T1000 (cell line): ENCODE data around the gene BTNL2.
A peak's percentile ranks its signal among the peaks of the same experiment; 100 is the strongest.

Experiments
- DNase-seq: peaks from one replicate; lab custom pipeline; 2025; ENCODE audit warnings: mixed read lengths; lab: John Stamatoyannopoulos, UW

BTNL2 gene

GRCh38 chr6:32413427-32414047 is 6.6 kb upstream of the BTNL2 start:
- peak; percentile 11 for DNase-seq

GRCh38 chr6:32411566-32412327 is 4.8 kb upstream of the BTNL2 start:
- no peak for DNase-seq

GRCh38 chr6:32410906-32411305 is 3.9 kb upstream of the BTNL2 start:
- no peak for DNase-seq

GRCh38 chr6:32406197-32406596 is 784 bp downstream of the BTNL2 start:
- DNase-seq, result no peak

GRCh38 chr6:32405656-32406055 is 1.3 kb downstream of the BTNL2 start:
- DNase-seq, result no peak

- no peak for DNase-seq
Observed at GRCh38 chr6:32402812-32403211, 4.2 kb downstream of the BTNL2 start.

GRCh38 chr6:32401284-32401963 is 5.6 kb downstream of the BTNL2 start:
- DNase-seq, result no peak

GRCh38 chr6:32397252-32397920 is 9.6 kb downstream of the BTNL2 start:
- no peak for DNase-seq

- DNase-seq, result no peak
Observed at GRCh38 chr6:32396028-32396427, 11.0 kb downstream of the BTNL2 start.

- no peak for DNase-seq
Observed at GRCh38 chr6:32393665-32394420, 13.1 kb downstream of the BTNL2 start.

- no peak for DNase-seq
Observed at GRCh38 chr6:32391505-32391904, 15.5 kb downstream of the BTNL2 start.

- no peak for DNase-seq
Observed at GRCh38 chr6:32387589-32388340, 19.2 kb downstream of the BTNL2 start.

- no peak for DNase-seq
Observed at GRCh38 chr6:32386040-32386439, 20.9 kb downstream of the BTNL2 start.

GRCh38 chr6:32382757-32383420 is 24.1 kb downstream of the BTNL2 start:
- no peak for DNase-seq

- DNase-seq, result no peak
Observed at GRCh38 chr6:32379545-32379944, 27.4 kb downstream of the BTNL2 start.

GRCh38 chr6:32375739-32376529 is 31.0 kb downstream of the BTNL2 start:
- DNase-seq, result no peak

GRCh38 chr6:32371803-32372202 is 35.2 kb downstream of the BTNL2 start, which contains the start of gene TSBP1:
TSS of gene TSBP1 (minus strand) at chr6:32371903. CDS start at chr6:32371706, 197 bp downstream.
- no peak for DNase-seq

GRCh38 chr6:32371229-32371628 is 35.8 kb downstream of the BTNL2 start:
- no peak for DNase-seq

GRCh38 chr6:32370505-32370904 is 36.5 kb downstream of the BTNL2 start:
- DNase-seq, result no peak

- no peak for DNase-seq
Observed at GRCh38 chr6:32369660-32370059, 37.3 kb downstream of the BTNL2 start.
